Rectal smooth muscle tissue (tissue), 1 donor: ENCODE data around the gene CAND2.
"Not testable (repeated sequence)": the region's sequence is repeated elsewhere in the genome, so short reads cannot be mapped to it uniquely, and the experiment has no call there.

ENCODE experiments used
- H3K27ac ChIP-seq: one replicate; pipeline ENCODE4 v1.7.0; 2013; ENCODE audit warnings: low read depth, low read length, inconsistent platforms
- H3K27me3 ChIP-seq: one replicate; pipeline ENCODE4 v1.7.0; 2013; ENCODE audit warnings: low read length; ENCODE audit not compliant: control insufficient read depth, insufficient read depth
- H3K36me3 ChIP-seq: one replicate; pipeline ENCODE4 v1.7.0; 2013; ENCODE audit warnings: low read length; ENCODE audit not compliant: control insufficient read depth, insufficient read depth
- H3K4me1 ChIP-seq: one replicate; pipeline ENCODE4 v1.7.0; 2013; ENCODE audit warnings: low read length; ENCODE audit not compliant: control insufficient read depth, insufficient read depth
- H3K4me3 ChIP-seq: one replicate; pipeline ENCODE4 v1.7.0; 2013; ENCODE audit warnings: low read length
- H3K9ac ChIP-seq: one replicate; pipeline ENCODE4 v1.7.0; 2013; ENCODE audit warnings: low read length

The CAND2 gene

GRCh38 chr3:12774619-12775018 lies 21.9 kb upstream of the CAND2 start:
- Histone ChIP-seq H3K9ac (no peak overlapping the region), H3K27me3 (peaks cover 2% of the 10 kb centered on the region), H3K4me1 (no peaks in the 10 kb centered on the region), H3K27ac (no peak overlapping the region), H3K4me3 (no peak overlapping the region), H3K36me3 (no peaks in the 10 kb centered on the region)

- peaks cover 2% of the 10 kb centered on the region for H3K27me3 ChIP-seq
- H3K27ac ChIP-seq: no peak overlapping the region
- no peaks in the 10 kb centered on the region for H3K4me1 ChIP-seq
- H3K4me3 ChIP-seq: no peak overlapping the region
- no peaks in the 10 kb centered on the region for H3K36me3 ChIP-seq
- H3K9ac ChIP-seq: no peak overlapping the region
These were observed 21.3 kb upstream of the CAND2 start for GRCh38 chr3:12775226-12775625.

GRCh38 chr3:12775970-12776369 lies 20.5 kb upstream of the CAND2 start:
- not testable (repeated sequence) for H3K4me3 ChIP-seq, H3K4me1 ChIP-seq, H3K27ac ChIP-seq, H3K27me3 ChIP-seq, H3K9ac ChIP-seq, H3K36me3 ChIP-seq

GRCh38 chr3:12777171-12777570 lies 19.3 kb upstream of the CAND2 start:
- H3K27me3 ChIP-seq: peaks cover 2% of the 10 kb centered on the region
- H3K9ac ChIP-seq: no peak overlapping the region
- H3K4me1 ChIP-seq: no peaks in the 10 kb centered on the region
- no peak overlapping the region for H3K4me3 ChIP-seq
- H3K27ac ChIP-seq: no peak overlapping the region
- H3K36me3 ChIP-seq: no peaks in the 10 kb centered on the region

- H3K36me3 ChIP-seq: no peaks in the 10 kb centered on the region
- H3K4me3 ChIP-seq: no peak overlapping the region
- no peak overlapping the region for H3K27ac ChIP-seq
- peaks cover 2% of the 10 kb centered on the region for H3K27me3 ChIP-seq
- no peaks in the 10 kb centered on the region for H3K4me1 ChIP-seq
- no peak overlapping the region for H3K9ac ChIP-seq
These were observed 15.7 kb upstream of the CAND2 start for GRCh38 chr3:12780751-12781150.

GRCh38 chr3:12782172-12782815 lies 14.2 kb upstream of the CAND2 start:
- H3K27ac ChIP-seq: no peak overlapping the region
- H3K36me3 ChIP-seq: no peaks in the 10 kb centered on the region
- H3K4me1 ChIP-seq: no peaks in the 10 kb centered on the region

GRCh38 chr3:12785096-12785495 lies 11.4 kb upstream of the CAND2 start:
- Histone ChIP-seq H3K36me3 (no peaks in the 10 kb centered on the region), H3K27ac (no peak overlapping the region), H3K4me1 (no peaks in the 10 kb centered on the region), H3K4me3 (no peak overlapping the region), H3K9ac (no peak overlapping the region), H3K27me3 (no peaks in the 10 kb centered on the region)

More at GRCh38 chr3:12782172-12782815, 14.2 kb upstream of the CAND2 start:
- H3K9ac ChIP-seq: no peak overlapping the region
- H3K4me3 ChIP-seq: no peak overlapping the region
- peaks cover 2% of the 10 kb centered on the region for H3K27me3 ChIP-seq

GRCh38 chr3:12787346-12787745 lies 9.1 kb upstream of the CAND2 start:
- H3K27me3 ChIP-seq, H3K4me1 ChIP-seq, H3K27ac ChIP-seq, H3K4me3 ChIP-seq, H3K36me3 ChIP-seq, H3K9ac ChIP-seq: not testable (repeated sequence)

GRCh38 chr3:12787967-12788690 lies 8.4 kb upstream of the CAND2 start:
- H3K36me3 ChIP-seq, H3K27me3 ChIP-seq, H3K4me3 ChIP-seq, H3K9ac ChIP-seq, H3K27ac ChIP-seq, H3K4me1 ChIP-seq: not testable (repeated sequence)

- Histone ChIP-seq H3K4me1 (peaks cover 4% of the 10 kb centered on the region), H3K9ac (no peak overlapping the region), H3K36me3 (no peaks in the 10 kb centered on the region), H3K4me3 (no peak overlapping the region), H3K27me3 (no peaks in the 10 kb centered on the region), H3K27ac (no peak overlapping the region)
These were observed 5.0 kb upstream of the CAND2 start for GRCh38 chr3:12791430-12791829.

- H3K4me3 ChIP-seq: no peak overlapping the region
- H3K4me1 ChIP-seq: peaks cover 6% of the 10 kb centered on the region
- no peaks in the 10 kb centered on the region for H3K27me3 ChIP-seq
- H3K36me3 ChIP-seq: no peaks in the 10 kb centered on the region
- H3K9ac ChIP-seq: no peak overlapping the region
- H3K27ac ChIP-seq: no peak overlapping the region
These were observed 2.8 kb upstream of the CAND2 start for GRCh38 chr3:12793701-12794100.

GRCh38 chr3:12797124-12797891 lies 828 bp downstream of the CAND2 start:
- H3K4me3 ChIP-seq: peak overlapping the region; percentile 75
- peaks cover 6% of the 10 kb centered on the region for H3K4me1 ChIP-seq
- no peak overlapping the region for H3K9ac ChIP-seq
- H3K36me3 ChIP-seq: no peaks in the 10 kb centered on the region
- no peaks in the 10 kb centered on the region for H3K27me3 ChIP-seq
- H3K27ac ChIP-seq: peak overlapping the region; percentile 87
